ENCODE data around the gene RAPGEF1.

RAPGEF1 gene

DNA sequence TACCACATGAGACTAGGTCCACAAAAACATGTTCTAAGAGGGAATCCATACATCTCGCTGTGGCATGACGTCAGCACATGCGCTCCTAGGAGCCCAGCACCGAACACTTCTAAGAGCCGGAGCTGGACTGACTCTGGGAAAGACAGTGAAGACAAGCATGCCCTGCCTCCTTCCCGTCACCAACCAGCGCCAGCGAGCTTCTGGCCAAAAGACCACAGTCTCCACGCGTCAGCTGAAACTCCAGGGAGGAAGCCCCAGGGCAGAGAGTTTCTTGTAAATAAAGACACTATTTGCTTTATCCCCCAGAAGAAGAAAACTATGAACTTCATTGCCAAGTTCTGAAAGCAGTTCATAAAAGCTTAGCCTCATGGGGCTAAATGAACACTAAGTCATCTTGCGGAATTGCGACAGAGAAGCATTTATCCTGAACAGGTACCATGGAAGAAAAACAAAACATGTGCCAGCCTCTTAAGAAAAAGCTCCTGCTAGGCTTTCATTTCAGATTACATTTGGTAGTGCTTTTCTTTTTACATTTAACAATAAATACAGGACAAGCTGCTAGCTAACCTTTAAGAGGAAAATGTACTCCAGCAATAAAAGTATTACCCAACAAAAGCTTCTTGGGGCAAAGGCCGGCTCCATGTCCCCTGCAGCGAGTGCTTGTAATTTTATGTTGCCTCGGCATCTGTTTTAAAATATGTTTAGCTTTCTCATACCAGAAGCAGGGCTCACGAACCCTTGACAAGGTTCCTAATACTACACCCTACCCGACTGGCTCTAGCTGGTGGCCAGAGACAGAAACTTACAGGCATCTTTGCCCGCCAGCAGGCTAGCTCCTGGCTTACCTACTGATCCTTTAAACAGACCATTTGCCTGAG is 98.0 kb downstream of the RAPGEF1 start:
- DNase-seq, result no peak

DNA sequence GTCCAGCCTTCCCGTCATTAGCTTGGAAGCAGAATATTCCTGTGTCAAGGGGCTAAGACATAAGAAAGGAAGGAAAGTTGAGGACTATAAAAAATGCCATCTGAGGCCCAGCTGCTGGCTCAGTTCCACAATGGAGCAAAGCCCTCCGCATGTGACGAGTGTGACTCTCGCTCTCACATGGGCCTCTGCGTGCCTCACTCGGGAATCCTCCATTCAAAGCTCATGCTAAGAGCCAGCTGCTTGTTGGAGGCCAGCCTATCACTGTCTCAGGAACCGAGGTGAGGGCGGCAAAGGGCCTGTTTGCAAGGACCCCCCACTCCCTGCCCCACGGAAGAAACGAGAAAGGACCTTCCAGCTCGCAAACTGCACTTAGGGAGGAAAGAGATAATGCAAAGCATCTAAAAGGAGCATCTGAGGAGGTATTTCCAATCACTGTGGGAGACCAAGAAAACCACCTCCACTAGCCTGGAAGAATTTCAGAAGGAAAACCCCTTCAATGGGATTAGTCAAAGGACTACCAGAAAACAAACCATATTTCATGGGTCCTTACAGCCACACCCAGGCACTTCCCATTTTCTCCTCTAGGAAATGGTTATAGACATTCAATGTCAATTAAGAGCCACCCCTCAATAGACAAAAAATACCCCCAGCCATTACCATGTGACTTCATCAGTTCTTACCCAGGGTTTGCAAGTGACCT is 99.3 kb downstream of the RAPGEF1 start:
- no peak for DNase-seq

DNA sequence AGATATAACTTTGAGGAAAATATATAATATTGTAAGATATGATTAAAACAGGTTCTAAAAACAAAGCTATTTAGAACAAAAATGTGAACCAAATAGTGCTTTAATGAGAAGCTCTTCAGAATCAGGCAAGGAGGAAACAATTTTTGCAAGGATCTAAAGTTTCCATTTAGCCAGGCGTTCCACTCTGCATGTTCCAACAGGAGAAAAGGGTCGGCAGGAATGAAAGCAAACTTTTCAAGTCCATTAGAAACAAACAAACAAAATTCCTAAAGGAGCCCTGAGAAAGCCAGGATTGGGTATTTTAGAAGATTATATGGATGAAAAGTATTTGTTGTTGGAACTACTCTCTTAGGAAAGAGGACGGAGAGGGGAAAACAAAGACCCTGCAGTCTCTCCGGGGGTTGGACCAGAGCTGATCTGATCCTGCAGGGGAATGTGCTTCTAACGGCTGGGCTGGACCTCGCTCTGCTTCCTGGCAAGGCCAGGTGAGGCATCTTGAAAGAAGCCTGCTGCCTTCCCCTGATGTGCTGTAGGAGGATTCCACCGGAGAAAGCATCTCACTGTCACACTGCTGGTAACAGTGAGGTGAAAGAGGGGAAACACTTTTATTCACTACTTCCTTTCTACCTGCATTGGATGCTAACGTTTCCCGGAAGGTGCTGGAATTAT is 100.0 kb downstream of the RAPGEF1 start:
- DNase-seq, result no peak

DNA sequence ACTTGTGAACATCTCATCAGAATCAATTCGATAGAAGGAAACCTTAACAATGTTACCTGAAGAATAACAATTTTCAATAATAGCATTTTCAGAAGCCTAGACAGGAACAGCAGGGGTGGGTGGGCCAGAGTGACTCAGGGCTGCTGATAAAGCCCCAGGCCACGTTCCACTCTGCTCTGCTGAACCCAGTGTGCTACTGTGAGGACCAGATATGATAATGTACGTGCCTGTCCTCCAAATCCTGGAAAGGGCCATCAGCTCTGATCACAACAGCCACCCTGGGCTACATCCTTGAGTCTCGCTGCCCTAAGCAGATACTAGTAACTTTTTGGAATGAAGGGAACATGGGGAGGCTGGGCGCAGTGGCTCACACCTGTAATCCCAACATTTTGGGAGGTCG is 103.3 kb downstream of the RAPGEF1 start:
- no peak for DNase-seq

DNA sequence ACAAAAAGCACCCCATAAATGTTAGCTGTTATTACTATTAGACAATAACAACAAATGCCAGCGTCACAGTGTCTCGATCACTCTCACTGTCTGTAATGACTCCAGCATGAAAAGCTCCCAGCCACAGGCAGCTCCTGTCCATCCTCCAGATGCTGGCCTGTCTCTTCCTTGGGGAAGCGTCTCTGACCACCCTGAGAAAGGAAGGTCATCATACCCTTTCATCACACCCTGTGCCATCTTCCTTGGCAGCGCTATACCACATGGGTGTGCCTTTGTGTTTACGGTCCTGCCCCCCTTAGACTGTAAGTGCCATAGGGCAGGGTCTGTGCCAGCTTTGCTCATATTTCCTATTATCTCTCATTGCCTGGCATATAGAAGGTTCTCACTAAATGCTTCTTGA is 104.0 kb downstream of the RAPGEF1 start:
- no peak for DNase-seq

DNA sequence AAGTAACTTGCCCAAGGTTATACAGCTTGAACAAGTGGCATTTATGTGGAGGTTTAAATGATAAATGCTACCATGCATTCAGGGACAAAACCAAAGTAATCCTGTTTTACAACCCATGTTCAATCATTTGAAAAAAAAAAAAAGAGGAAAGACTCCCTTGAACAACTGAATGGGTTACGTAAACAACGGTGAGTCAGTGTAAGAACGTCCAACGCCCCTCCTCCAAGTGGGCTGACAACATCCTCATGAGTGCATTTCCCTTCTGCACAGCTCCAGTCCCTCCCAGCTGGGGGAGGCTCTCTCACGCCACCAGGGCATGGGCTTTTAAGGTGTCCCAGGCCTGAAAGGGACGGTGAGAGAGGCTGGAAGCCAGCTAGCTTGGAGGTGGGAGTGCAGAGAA is 104.6 kb downstream of the RAPGEF1 start:
- peak; percentile 92 for DNase-seq

DNA sequence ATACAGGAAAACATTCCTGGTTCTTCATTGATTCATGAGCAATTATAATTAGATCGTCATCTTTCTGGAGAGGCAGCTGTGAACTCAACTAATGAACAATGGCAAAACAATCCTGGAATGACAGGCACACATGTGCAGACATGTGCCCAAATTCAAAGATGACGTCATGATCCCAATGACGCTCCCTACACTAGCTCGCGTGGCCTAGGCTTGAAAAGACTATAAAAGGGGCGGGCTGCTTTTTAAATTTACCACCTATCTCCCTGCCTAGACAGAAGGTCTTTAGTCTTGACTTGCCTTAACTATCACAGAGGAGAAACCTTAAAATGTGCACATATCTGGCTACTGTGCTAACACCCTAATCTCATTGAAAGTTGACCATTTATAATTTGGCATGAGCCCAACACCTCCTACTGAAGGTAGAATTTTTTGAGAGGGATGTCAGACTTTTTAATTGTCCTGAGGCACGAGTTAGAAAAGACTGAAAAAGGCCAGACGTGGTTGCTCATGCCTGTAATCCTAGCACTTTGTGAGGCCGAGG is 106.3 kb downstream of the RAPGEF1 start:
- no peak for DNase-seq

DNA sequence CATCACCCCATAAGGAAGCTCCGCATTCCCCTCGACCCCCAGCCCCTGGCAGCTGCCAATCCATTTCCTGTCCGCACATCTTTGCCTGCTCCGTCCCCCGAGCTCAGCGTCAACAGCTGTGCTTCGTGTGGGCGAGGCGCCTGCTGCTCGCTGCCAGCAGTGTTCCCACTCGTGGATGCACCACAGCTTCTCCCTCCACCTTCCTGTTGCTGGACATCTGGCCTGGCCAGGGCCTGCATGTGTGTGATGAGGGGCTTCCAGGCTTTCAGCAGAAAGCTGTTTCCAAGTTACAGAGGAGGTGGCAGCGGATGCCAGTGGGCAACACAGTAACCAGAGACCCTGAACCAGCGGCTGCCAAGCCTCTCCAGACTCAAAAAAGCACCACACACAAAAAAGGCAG is 108.6 kb downstream of the RAPGEF1 start:
- no peak for DNase-seq

DNA sequence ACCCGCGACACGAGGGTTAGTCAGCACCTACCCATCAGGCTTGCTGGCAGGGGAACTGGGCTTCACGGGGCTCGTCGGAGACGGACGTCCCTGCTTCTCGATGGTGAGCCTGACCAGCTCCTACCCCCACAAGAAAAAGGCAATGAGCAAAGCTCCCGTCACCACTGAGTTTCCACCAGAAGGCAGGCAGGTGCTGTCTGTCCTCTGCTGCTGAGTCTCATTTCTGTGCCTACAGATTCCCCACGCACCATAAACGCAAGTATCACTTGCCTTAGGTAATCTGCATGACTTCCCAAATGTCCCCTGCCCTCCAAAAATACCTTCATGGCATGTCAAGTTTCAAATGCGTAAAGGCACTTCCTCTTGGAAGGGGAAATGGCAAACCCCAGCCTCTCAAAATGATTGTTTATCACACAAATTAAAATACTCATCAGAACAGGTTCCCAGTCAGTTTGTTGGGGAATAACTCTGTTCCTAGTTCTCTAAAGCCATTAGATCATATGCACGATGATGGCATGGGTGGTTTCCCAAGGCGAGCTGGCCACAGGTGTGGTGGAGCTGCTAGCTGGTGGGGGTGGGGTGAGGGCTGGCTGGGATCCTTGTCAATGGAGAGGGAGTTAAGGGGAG is 109.6 kb downstream of the RAPGEF1 start:
- DNase-seq, result no peak

DNA sequence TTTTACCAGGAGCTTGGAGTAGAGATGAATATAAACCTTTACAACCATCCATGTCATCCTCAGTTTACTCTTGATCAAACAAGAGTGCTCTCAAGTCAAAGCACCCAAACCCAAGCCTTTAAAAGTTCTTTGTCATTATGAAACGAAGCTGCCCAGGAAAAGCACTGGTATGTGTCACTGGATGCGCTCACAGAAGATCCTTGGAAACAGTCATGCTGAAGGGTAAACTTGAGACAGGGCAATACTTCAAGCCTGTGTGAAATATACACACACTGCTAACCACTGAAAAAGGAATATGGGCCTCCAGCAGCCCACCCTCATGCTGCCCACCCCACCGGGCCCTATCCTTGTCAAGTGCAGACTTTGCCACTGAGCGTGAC is 110.1 kb downstream of the RAPGEF1 start:
- no peak for DNase-seq

DNA sequence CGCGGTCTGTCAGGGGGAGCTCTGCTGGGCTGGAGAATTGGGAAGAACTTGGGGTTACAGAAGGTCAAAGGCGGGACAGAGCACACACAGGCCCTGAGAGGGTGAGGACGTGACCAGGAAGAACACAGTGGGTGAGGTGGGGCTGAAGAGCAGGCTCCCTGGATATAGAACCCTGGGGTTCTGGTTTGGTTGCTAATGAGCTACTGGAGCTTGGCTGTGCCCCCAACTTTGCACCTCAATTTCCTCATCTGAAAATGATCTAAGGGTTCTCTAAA is 110.7 kb downstream of the RAPGEF1 start:
- no peak for DNase-seq

DNA sequence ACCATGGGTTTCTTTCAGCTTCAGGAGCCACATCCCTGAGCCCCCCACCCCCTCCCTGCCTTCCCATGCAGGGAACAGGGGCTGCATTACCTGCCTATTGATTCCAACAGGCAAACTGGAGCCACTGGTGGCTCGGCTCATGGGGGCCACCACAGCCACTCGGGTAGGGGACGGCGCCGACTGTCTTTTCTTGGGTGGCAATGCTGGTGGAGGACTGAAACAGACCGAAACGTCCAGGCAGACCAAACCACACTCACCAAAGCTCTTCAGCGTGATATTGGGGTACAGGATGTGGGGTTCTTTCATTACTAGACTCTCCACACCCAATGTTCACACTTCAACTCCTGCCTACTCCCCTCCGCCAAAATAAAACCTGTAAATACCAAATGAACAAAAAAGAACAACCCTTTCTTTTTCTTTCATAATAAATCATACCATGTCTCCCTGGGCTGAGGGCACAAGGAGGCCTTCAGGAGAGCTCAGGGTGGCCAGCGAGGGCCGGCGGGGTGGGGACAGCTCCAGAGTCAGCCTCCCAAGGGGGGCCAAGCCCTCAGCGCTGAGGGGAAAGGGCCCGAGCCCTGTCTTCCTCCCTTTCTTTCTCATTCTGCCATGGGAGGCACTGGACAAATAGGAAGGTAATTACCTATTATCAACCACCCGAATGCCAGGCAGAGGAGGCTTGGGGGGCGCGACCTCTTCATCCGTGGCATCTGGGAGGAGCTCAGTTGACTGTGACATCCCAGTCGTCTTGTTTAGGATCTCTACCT is 111.2 kb downstream of the RAPGEF1 start:
- no peak for DNase-seq

DNA sequence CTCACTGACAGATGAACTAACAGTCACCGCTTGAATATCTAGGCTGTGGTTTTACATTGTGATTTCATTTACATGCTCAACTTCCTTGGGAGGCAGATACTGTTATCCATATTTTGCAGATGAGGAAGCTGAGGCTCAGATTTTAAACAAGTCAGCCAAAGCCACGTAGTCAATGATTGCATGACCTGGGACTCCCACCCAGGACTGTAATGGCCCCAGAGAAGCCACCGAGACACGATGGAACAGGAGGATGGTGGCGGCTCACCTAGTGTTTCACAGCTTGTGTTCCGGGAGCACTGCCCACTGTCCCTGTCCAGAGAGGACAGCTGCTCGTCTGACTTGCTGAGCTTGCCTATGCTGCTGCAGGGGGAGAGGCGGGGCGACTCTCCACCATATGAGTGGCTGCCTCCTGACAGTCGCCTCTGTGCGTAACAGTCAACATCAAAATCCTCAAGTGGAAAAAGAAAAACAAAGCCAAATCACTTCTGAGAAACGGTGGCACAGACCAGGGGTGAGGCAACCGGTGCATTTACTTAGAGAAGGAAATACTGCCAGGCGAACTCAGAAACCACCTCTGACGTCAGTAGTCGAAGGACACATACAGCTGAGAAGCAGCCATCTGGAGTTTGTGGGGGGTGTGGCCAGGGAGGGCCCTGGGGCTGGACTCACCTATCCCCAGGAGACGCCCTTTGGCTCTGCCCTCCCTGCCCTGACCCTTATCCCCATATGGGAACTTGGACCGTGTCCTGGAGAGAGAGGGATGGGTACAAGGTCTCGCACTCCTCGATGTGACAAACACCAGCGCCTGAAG is 112.0 kb downstream of the RAPGEF1 start:
- DNase-seq, result peak; percentile 17

DNA sequence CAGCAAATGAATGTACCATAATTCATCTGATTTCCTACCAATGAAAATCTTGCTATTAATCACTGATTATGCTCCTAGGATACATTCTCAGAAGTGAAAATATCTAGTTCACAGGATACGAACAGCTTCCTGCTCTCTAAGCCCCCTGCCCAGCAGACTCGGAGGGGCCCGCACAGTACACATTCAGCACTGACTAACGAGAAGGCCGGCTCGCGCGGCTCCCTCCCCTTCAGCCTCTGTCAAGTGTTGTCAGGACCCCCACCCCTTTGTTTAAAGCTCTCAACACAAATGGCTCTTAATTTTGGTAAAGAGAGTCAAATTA is 112.6 kb downstream of the RAPGEF1 start:
- DNase-seq, result no peak

DNA sequence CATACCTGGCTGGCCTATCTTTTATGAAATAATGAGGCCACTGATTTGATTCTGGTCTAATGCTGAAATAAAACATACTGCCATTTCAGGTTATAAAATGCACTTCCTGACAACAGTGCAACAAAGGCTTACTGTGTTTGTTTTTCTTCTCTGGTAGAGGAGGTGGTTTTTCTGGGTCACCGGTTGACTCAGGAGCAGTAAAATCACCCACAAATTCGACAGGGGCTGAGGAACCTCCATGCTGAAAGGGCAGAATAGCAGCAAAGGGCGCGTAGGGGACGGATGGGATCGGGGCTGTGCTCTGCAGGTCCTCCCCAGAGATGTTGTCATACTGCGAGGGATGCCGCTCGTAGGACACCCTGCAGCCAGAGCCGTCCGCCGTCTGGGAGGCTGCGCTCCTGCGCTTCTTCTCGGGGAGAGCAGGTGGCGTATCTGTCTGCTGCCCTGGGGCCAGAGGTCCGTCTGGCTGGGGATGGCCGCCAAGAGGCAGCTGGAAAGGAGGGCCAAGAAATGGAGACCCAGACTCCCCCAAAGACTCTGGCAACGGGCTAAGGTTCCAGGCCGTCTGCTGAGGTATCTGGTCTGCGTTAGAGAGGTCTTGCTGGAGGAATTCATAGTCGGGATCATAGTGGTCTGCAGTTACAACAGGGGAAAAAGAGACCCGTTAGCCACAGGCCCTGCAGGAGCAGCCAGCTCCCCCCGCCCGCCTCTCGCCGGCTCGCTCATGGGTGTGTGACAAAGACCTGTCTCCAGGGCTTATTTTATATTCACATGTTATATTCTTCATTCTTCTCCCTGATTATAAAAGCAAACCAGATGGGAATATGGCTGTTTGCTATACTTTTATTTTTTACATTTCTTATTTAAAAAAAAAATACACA is 113.8 kb downstream of the RAPGEF1 start:
- no peak for DNase-seq

DNA sequence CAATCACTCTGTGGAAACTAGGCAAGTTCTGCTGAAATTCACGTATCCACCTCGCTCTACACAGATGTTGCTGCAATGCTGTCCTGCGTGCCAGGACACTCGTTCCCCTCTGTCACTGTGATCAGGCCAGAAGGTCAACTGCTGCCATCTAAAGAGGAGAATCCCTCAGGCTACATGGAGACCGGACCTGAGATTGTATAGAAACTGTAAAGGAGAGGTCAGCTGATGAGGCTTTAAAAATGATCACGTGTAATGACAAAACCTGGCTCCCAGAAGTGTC is 114.4 kb downstream of the RAPGEF1 start:
- DNase-seq, result no peak

DNA sequence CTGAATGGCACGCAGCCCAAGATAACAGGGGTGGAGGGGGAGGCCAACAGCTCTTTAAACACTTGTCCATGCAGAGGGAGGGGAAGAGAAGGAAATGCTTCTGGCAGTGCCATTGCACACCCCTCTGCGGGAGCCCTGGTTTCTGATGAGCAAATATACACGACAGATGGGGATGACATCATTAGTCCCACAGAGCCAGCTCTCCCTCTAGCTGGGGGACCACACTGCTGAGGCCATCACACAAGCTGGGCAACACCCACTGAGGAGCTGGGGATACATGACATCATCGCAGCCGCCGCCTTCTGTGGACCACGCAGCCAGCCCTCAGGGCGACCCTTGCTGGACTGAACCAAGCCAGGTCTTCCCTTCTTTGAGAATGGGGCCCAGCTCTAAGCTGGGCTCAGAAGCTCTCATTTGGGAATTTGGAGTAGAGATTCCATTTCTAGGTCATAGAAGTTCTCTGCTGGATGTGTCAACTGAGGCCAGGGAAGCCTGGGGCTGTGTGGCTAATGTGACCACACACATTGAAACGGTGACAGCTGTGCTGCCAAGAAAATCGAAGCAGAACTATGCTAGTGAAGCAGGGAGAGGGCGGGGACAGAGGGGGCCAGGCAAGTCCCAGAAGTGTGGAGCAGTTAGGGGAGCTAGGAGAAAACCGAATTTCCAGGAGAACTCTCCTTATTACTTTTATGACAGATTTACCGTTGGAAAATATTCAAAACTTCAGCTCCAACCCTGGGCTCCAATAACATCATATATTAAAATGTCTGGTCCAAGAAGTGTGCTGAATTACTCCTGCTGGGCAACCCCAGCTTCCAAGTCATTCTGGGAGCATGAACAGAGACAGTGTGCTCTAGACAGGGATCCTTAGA is 115.0 kb downstream of the RAPGEF1 start:
- DNase-seq, result no peak

DNA sequence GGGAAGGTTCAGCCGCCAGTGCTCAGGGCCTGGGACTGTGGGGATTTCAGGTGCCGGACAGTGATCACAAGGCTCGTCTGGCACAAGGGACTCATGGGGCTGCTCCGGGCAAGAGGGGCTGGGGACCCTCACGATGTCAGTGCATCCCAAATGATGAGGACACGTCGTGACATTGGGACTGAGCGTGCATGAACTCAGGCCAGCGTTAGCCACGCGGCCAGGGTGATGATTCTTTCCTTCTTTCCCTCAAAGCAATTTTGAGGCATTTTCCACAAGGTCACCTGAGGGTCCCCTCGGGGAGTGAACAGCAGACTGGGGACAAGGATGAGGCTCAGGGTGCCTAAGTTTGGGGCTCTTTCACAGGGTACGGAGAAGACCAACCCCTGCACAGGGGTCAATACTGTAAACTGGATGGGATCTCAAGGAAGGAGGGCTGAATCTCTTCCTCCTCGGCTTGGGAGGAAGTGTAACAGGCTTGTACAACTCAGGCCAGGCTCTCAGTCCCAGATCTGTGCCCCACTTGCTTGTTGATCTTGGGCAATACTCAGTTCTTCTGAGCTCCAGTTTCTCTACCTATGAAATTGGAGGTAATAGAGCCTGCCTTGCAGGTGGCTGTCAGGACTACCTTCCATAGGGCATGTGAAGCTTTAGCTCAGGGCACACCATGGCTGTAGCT is 116.1 kb downstream of the RAPGEF1 start:
- no peak for DNase-seq

DNA sequence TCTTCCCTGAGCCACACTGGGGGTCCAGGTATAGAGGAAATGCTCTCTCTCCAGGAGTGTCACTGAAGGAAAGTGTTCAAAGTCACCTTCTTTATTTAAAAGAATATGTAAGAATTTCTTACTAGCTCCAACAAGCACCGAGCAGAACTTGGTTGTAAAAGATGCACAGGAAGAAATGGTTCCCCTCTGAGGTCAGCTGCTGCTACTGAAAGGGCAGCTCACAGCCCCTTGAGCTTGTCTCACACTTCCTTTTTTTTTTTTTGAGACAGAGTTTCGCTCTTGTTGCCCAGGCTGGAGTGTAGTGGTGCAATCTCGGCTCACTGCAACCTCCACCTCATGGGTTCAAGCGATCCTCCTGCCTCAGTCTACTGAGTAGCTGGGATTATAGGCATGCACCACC is 117.4 kb downstream of the RAPGEF1 start:
- DNase-seq, result no peak

All from GF-D8 (cell line).